A549 (cell line): ENCODE measurements around the gene PTK7. TPM values are rescaled to one million over a fixed set of nuclear protein-coding genes. Genes with fewer than 3 reads are reported as not detected.

Experiments
- ATAC-seq, 2 experiments: fragments of 200-7000 bp in 1 of 2; fragments of >200 bp in 1 of 2; cut with Nextera tagmentation in 1 of 2; cut with Tn5 transposase in 1 of 2; 3 replicates each; pipeline versions ENCODE4 v1.8.0 to v1.9.1; 2018 to 2020; ENCODE audit warnings: mild to moderate bottlenecking in 1 of 2, moderate library complexity in 1 of 2
- CTCF ChIA-PET: fragments of 300-600 bp; sonication (Branson Sonifier 250); formaldehyde crosslinking; extraction: SDS; loops from one replicate; lab custom pipeline; 2021; ENCODE audit warnings: antibody characterized with exemption, inconsistent platforms; lab: Yijun Ruan, JAX
- POLR2A ChIA-PET: fragments of 350-600 bp; formaldehyde crosslinking; extraction: SDS; loops from one replicate; lab custom pipeline; 2021; ENCODE audit warnings: antibody characterized with exemption, inconsistent platforms; lab: Yijun Ruan, JAX
- DNase-seq, 2 experiments: peaks; one replicate each; pipeline versions ENCODE4 v3.0.0 to v3.0.0-alpha.2; 2011 to 2016; ENCODE audit warnings: low read depth in 1 of 2, low spot score in 1 of 2
- FAIRE-seq: peaks from 2 replicates; lab custom pipeline; 2011; peaks lifted over from hg19 to GRCh38; lab: Jason Lieb, UNC
- H3K27ac ChIP-seq, 2 experiments: fragments of >200 bp; sonication (Bioruptor Twin); formaldehyde crosslinking; 3 replicates each; pipeline ENCODE4 v1.5.1; 2016 to 2017
- H3K4me1 ChIP-seq: fragments of >200 bp; sonication (Bioruptor Twin); formaldehyde crosslinking; 3 replicates; pipeline ENCODE4 v1.6.1; 2016
- H3K4me2 ChIP-seq: fragments of >200 bp; sonication (Bioruptor Twin); formaldehyde crosslinking; 3 replicates; pipeline ENCODE4 v1.6.1; 2016
- H3K4me3 ChIP-seq: fragments of >200 bp; sonication (Bioruptor Twin); formaldehyde crosslinking; 3 replicates; pipeline ENCODE4 v1.5.1; 2016
- H3K9me3 ChIP-seq: fragments of >200 bp; sonication (Bioruptor Twin); formaldehyde crosslinking; 3 replicates; pipeline ENCODE4 v1.6.1; 2016
- BHLHE40 ChIP-seq: IDR thresholded peaks from 2 replicates; pipeline ENCODE4 v1.6.1; 2012; ENCODE audit warnings: low read depth, low read length, inconsistent platforms
- CBX8 ChIP-seq: fragments of 200-600 bp; sonication (generic); IDR thresholded peaks from 2 replicates; pipeline ENCODE4 v1.6.1; 2016
- CTCF ChIP-seq: fragments of >200 bp; sonication (Bioruptor Twin); formaldehyde crosslinking; IDR thresholded peaks from 3 replicates; pipeline ENCODE4 v1.5.1; 2016
- EHMT2 ChIP-seq: fragments of 200-600 bp; sonication (generic); IDR thresholded peaks from 2 replicates; pipeline ENCODE4 v1.6.1; 2016; ENCODE audit warnings: antibody characterized with exemption, low read depth, mild to moderate bottlenecking, moderate library complexity
- ELK1 ChIP-seq: fragments of 150-350 bp; IDR thresholded peaks from 2 replicates; pipeline ENCODE4 v1.6.1; 2014; ENCODE audit warnings: low read depth, mild to moderate bottlenecking, low read length
- ESRRA ChIP-seq: fragments of 150-350 bp; IDR thresholded peaks from 2 replicates; pipeline ENCODE4 v1.6.1; 2014; ENCODE audit warnings: mild to moderate bottlenecking, low read length, borderline replicate concordance
- FOSB ChIP-seq: fragments of 250-450 bp; sonication (Bioruptor Pico); IDR thresholded peaks from 2 replicates; pipeline ENCODE4 v1.5.0; 2020; ENCODE audit warnings: mild to moderate bottlenecking, moderate library complexity
- HEYL ChIP-seq: fragments of 250-450 bp; sonication (Bioruptor Pico); IDR thresholded peaks from 2 replicates; pipeline ENCODE4 v1.8.0; 2021; ENCODE audit warnings: mild to moderate bottlenecking, moderate library complexity
- JUN ChIP-seq, 2 experiments: fragments of >200 bp; sonication (Bioruptor Twin); formaldehyde crosslinking; IDR thresholded peaks; 2 replicates in 1 of 2; 3 replicates in 1 of 2; pipeline ENCODE4 v1.6.1; 2016 to 2017
- JUNB ChIP-seq: fragments of >200 bp; sonication (Bioruptor Twin); formaldehyde crosslinking; IDR thresholded peaks from 2 replicates; pipeline ENCODE4 v1.6.1; 2016
- KDM1A ChIP-seq: fragments of 200-600 bp; sonication (generic); IDR thresholded peaks from 2 replicates; pipeline ENCODE4 v1.6.1; 2016; ENCODE audit warnings: low read depth, mild to moderate bottlenecking
- MAX ChIP-seq: IDR thresholded peaks from 2 replicates; pipeline ENCODE4 v1.6.1; 2012
- MAZ ChIP-seq: fragments of 150-350 bp; IDR thresholded peaks from 2 replicates; pipeline ENCODE4 v1.6.1; 2014; ENCODE audit warnings: antibody characterized with exemption, low read depth, low read length, borderline replicate concordance
- MYC ChIP-seq: IDR thresholded peaks from 2 replicates; pipeline ENCODE4 v1.6.1; 2012; ENCODE audit warnings: mild to moderate bottlenecking, inconsistent platforms, low read length, improper control_type of control experiment, borderline replicate concordance
- NR3C1 ChIP-seq: fragments of >200 bp; sonication (Bioruptor Twin); formaldehyde crosslinking; IDR thresholded peaks from 3 replicates; pipeline ENCODE4 v1.6.1; 2017
- POLR2A ChIP-seq: IDR thresholded peaks from 2 replicates; pipeline ENCODE4 v1.6.1; 2012; ENCODE audit warnings: mild to moderate bottlenecking, low read length
- RAD21 ChIP-seq, 2 experiments: fragments of >200 bp in 1 of 2; sonication (Bioruptor Twin) in 1 of 2; formaldehyde crosslinking in 1 of 2; IDR thresholded peaks in 1 of 2; conservative IDR thresholded peaks in 1 of 2; 2 replicates in 1 of 2; 3 replicates in 1 of 2; pipeline ENCODE4 v1.6.1; 2012 to 2018; ENCODE audit warnings: inconsistent platforms in 1 of 2
- RARB ChIP-seq: fragments of 250-450 bp; sonication (Bioruptor Pico); IDR thresholded peaks from 2 replicates; pipeline ENCODE4 v1.8.0; 2021; ENCODE audit warnings: mild to moderate bottlenecking, moderate library complexity
- SREBF2 ChIP-seq: fragments of 450-650 bp; IDR thresholded peaks from 2 replicates; pipeline ENCODE4 v1.6.1; 2014; ENCODE audit warnings: mild to moderate bottlenecking, moderate library complexity
- TFCP2L1 ChIP-seq: fragments of 250-450 bp; sonication (Bioruptor Pico); IDR thresholded peaks from 2 replicates; pipeline ENCODE4 v1.5.0; 2021; ENCODE audit warnings: mild to moderate bottlenecking
- whole genome bisulfite sequencing: methylation state at CpG from one replicate; pipeline ENCODE4 v1.1.6; 2017; ENCODE audit errors: missing lambda C conversion rate; 5-methylcytosine and 5-hydroxymethylcytosine counted together
- polyA plus RNA-seq, 4 experiments: library from polyadenylated mRNA; depleted of rRNA in 3 of 4; stranded (reverse); fragments of >200 nt; fragmentation: RNase III in 1 of 4; extraction: RNeasy Plus Mini Kit Qiagen cat#74134 plus additional on column Dnase treatment in 1 of 4; gene quantifications; 2 replicates in 3 of 4; 3 replicates in 1 of 4; pipeline ENCODE4 v1.2.3, GENCODE V29; 2011 to 2017
- TF ChIP-seq, protein P1 (sequence below): IDR thresholded peaks from 2 replicates; pipeline ENCODE4 v1.6.1; 2012; ENCODE audit warnings: low read depth, borderline replicate concordance
- TF ChIP-seq, protein P2 (sequence below): fragments of >200 bp; sonication (Bioruptor Twin); formaldehyde crosslinking; IDR thresholded peaks from 3 replicates; pipeline ENCODE4 v1.6.1; 2016

The PTK7 gene
- polyA plus RNA-seq, 2 of the 4 experiments (the other 2 are of a cell fraction), result 2.8 to 5.6 TPM

DNA sequence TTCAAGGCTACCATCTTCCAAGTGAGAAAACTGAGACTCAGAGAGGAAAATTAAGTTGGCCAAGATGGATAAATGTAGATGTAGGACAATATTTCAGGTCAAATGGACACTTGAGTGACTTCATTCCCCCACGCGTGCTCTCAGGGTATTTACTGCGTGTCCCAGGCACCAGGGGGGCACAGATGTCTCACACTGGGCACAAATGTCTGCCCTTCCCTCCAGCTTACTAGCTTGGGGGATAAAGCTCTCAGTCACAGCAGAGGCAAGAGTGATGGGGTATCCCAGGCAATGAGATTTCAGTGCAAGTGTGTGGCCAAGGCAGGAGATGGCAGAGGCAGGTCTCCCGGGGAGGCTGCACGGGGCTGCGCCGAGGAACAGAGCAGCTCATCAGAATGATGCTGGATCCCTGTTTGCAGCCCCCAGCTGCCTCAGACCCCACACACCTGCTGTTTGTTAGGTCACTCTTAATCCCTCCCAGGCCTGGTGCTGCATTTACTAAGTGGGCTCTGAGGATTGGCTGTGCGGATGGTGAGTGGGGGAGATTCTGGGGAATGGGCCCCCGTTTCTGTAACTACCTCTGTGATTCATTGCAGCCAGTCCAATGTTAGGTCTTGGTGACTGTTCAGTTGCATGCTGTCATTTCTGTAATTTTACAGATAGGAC lies 44.1 kb downstream of the PTK7 start:
- POLR2A ChIA-PET, result no interaction called here
- no peak for DNase-seq
- Histone ChIP-seq H3K9me3 (no peaks in the 10 kb centered on the region), H3K27ac (no peak overlapping the region), H3K4me3 (no peak overlapping the region), H3K4me1 (peaks cover 8% of the 10 kb centered on the region; the same call in 1 of the 3 replicates), H3K4me2 (no peak overlapping the region)
- FAIRE-seq, result no peak
- WGBS, result 87% methylated on average over 9 of the region's 9 CpGs
- CTCF ChIA-PET, result interaction anchor here (0.5 kb wide), 1 partner anchor 53 kb away, joined by 3 read pairs; no protein-coding TSS in a partner anchor
- ATAC-seq, result no peak
- TF ChIP-seq CBX8 (no peak), MAZ (no peak), TFCP2L1 (no peak), SREBF2 (no peak), ESRRA (no peak), NR3C1 (no peak)

DNA sequence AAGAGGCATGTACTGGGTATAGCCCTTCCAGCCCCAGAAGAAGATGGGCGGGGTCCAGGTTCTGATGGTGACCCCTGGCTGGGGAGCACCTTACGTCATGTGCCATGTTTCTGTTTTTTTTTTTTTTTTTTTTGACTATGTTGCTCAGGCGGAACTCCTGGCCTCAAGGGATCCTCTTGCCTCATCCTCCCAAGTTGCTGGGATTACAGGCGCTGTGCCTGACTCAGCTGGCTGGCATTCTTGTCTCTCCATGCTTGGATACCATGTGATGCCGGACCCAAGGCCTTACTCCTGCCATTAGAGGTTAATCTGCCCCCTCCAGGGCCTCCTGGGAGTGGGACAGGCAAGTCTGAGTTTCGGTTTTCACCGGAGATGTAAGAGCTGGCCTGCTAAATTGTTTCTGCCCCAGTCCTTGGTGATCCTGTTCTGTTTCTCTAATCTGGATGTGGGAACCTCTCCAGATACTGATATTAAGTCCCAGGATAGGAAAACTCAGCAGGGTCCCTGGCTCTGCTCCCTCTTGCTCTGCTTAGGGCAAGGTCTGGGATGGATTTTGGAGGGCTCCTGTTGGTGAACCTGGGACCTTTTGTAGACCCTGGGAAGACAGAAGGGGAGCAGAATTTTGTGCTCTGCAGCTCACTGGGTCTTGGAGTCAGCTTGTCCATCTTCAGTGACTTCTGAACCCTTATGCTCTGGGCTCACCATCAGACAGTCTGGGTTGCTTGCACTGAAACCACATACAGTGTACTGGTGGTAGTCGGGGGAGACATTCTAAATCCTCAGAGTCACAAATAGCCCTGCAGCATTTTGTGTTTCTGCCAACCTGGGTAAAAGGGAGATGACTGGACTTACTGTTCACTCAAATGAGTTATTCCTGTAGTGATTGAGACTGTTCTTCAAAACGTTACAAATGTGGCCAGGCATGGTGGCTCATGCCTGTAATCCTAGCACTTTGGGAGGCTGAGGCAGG lies 45.1 kb downstream of the PTK7 start:
- ChIA-PET CTCF (interaction anchor here (0.6 to 0.7 kb wide), 2 partner anchors 26 to 118 kb away, joined by 3 read pairs; no protein-coding TSS in a partner anchor), POLR2A (no interaction called here)
- Histone ChIP-seq H3K4me1 (peaks cover 8% of the 10 kb centered on the region; the same call in 1 of the 3 replicates), H3K4me3 (no peak overlapping the region), H3K4me2 (peak overlapping the region; percentile 19; the same call in 2 of the 3 replicates), H3K27ac (peak overlapping the region in 1 of 2 experiments; percentile 63; a peak in 2 of 6 replicates), H3K9me3 (no peaks in the 10 kb centered on the region)
- ATAC-seq, result peak; percentile 72 to 75; a peak in 5 of 6 replicates
- WGBS, result 54% methylated on average over 7 of the region's 9 CpGs
- FAIRE-seq, result no peak
- TF ChIP-seq RARB (CRISPR knock-in tag) (no peak), MYC (no peak), BHLHE40 (no peak), HEYL (CRISPR knock-in tag) (no peak), POLR2A (no peak), FOSB (CRISPR knock-in tag) (no peak), TFCP2L1 (no peak), EHMT2 (no peak), JUNB (no peak), ELK1 (no peak), NR3C1 (no peak), JUN (IDR thresholded peaks at IDR 0.05) (no peak), KDM1A (no peak)
- TF ChIP-seq, protein P1, sequence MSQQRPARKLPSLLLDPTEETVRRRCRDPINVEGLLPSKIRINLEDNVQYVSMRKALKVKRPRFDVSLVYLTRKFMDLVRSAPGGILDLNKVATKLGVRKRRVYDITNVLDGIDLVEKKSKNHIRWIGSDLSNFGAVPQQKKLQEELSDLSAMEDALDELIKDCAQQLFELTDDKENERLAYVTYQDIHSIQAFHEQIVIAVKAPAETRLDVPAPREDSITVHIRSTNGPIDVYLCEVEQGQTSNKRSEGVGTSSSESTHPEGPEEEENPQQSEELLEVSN, result no peak
- DNase-seq, result peak in 1 of 2 experiments; percentile 39

- no peak for TF ChIP-seq MAX
- TF ChIP-seq POLR2A, result no peak
- TF ChIP-seq, protein P2, sequence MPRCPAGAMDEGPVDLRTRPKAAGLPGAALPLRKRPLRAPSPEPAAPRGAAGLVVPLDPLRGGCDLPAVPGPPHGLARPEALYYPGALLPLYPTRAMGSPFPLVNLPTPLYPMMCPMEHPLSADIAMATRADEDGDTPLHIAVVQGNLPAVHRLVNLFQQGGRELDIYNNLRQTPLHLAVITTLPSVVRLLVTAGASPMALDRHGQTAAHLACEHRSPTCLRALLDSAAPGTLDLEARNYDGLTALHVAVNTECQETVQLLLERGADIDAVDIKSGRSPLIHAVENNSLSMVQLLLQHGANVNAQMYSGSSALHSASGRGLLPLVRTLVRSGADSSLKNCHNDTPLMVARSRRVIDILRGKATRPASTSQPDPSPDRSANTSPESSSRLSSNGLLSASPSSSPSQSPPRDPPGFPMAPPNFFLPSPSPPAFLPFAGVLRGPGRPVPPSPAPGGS, result no peak
- TF ChIP-seq RAD21 (conservative IDR thresholded peaks at IDR 0.05 in 1 of 2, IDR thresholded peaks at IDR 0.05 in 1 of 2), result no peak
- TF ChIP-seq CTCF, result no peak
- no peak for TF ChIP-seq BHLHE40
- TF ChIP-seq CBX8, result no peak
- no peak overlapping the region for H3K4me2 ChIP-seq
- FAIRE-seq (no peak), ATAC-seq (no peak), DNase-seq (no peak)
- no CpG with 5 or more reads among the region's 2 CpGs for WGBS
- H3K4me1 ChIP-seq, result peaks cover 8% of the 10 kb centered on the region; the same call in 1 of the 3 replicates
- no peaks in the 10 kb centered on the region for H3K9me3 ChIP-seq
- no peak overlapping the region for H3K27ac ChIP-seq
- ChIA-PET POLR2A (no interaction called here), CTCF (interaction anchor here (0.9 kb wide), 1 partner anchor 113 kb away, joined by 3 read pairs; no protein-coding TSS in a partner anchor)
- H3K4me3 ChIP-seq, result no peak overlapping the region
These were observed 46.0 kb downstream of the PTK7 start for GRCh38 chr6:43122146-43122545.
